HG03045 (cell line): ENCODE results near the gene NDFIP2.

Experiments
- ATAC-seq: cut with Tn5 transposase; IDR thresholded peaks from one replicate; pipeline ENCODE4 v1.9.1; 2021; ENCODE audit warnings: mild to moderate bottlenecking, moderate library complexity; ENCODE audit not compliant: unreplicated experiment

NDFIP2 gene

DNA sequence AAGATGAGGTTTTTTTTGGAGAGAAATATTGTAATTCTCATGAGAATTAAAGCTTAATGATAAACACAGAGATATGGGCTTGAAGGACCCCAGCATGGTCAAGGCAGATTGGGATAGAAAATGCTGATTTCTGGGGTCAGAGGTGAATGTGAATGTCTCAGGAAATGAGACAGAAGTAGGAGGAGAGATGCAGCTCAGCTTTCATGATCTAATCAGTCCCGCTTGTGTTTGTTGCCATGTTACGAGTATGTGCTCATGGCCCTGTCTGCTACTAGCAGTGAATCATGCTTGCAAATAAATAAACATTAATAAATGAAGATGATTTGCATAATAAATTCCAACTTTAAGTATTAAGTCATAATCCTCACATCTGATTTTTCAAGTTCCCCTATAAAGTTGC, 23.0 kb upstream of the NDFIP2 start:
- ATAC-seq, result no peak

DNA sequence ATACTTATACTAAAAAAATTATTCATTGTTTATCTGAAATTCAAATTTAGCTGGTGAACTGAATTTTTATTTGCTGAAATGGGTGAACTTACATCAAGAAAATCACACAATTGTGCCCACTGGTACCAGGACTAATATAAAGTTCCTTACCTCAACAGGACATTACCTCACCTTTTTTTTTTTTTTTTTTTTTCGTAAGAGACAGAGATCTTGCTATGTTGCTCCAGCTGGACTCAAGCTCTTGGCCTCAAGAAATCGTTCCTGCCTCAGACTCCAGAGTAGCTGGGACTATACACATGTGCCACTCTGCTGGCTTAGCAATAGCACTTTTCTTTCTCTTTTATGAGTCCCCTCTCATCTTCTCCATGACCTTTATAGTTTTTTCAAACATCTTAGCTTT, 22.5 kb upstream of the NDFIP2 start:
- ATAC-seq, result no peak

DNA sequence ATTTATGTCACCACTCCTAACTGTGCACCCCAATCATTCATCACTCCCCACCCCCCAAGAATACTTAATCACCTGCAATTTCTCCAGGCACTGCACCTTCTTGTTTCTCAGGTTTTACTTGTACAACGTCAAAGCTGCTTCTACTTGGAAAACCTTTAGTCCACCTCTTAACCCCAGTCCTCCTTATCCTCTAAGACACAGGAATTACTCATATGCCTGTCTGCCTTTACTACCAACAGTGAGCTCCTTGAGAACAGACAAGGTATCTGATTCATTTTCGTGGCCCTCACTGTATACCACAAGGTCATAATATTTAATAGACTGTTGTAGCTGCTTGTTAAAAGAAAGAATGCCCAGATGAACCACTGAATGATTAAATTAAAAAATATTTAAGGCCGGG, 21.0 kb upstream of the NDFIP2 start:
- ATAC-seq, result no peak

DNA sequence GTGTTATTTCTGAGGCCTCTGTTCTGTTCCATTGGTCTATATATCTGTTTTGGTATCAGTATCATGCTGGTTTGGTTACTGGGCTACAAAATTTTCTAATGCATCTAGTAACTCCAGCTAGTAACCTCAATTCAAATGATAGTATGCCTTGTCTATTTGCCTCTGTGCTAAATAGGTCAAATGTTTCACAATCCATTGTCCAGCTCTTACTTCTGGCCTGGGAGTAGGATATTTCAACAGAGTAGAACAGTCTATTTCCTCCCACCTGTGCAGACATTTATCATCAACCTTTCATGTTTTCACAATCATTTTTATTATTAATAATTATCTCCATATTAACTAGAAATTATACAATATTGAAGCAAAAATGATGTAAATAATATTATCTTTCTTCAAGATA, 18.1 kb upstream of the NDFIP2 start:
- ATAC-seq, result no peak

DNA sequence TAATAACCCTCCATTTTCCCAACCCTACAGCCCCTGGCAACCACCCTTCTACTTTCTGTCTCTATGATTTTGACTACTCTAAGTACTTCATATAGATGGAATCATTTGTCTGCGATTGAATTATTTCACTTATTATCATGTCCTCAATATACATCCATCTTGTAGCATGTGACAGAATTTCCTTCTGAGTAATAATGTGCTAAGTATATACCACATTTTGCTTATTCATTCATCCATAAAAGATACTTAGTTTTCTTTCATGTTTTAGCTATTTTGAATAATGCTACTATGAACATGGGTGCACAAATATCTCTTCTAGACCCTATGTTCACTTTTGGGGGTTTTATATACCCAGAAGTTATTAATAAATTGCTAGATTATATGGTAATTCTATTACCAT, 17.4 kb upstream of the NDFIP2 start:
- ATAC-seq, result no peak

DNA sequence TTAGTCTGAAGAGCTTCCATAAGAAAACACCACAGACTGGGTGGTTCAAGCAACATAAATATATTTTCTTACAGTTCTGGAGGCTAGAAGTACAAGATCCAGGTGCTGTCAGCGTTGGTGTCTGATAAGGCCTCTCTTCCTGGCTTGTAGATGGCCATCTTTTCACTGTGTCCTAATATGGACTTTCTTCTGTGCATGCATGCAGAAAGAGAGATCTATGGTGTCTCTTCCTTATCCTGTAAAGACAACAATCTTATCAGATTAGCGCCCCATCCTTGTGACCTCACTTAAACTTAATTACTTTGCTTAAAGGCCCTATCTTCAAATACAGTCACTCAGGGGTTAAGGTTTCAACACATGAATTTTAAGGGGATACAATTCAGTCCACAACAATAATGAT, 14.1 kb upstream of the NDFIP2 start:
- ATAC-seq, result no peak

DNA sequence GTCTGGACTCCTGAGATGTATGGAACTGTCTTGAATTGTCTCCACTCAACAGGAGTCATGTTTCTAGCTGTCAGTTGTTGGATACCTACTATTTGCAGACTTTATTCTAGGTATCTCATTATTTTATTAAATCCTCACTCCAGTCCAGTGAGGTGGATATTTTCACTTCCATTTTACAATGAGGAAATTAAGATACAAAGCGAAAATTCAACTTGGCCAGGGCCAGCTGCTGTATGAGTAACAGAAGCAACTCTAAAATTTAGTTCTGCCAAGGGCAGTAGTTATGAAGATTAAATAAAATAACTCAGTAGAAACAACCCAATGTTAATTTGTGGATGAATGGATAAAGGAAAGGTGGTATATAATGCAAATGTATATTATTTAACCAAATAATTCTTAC, 12.6 kb upstream of the NDFIP2 start:
- no peak for ATAC-seq

DNA sequence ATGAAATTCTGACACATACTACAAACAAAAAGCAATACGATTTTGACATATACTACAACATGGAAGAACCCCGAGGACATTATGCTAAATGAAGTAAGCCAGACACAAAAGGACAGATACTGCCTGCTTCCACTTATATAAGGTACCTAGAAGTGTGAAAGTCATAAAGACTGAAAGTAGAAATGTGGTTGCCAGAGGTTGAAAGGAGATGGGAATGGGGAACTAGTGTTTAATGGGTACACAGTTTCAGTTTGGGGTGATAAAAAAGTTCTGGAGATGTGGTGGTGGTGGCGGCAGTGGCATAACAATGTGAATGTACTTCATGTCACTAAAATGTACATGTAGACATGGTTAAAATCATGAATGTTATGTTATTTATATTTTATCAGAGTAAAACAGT, 12.1 kb upstream of the NDFIP2 start:
- no peak for ATAC-seq

DNA sequence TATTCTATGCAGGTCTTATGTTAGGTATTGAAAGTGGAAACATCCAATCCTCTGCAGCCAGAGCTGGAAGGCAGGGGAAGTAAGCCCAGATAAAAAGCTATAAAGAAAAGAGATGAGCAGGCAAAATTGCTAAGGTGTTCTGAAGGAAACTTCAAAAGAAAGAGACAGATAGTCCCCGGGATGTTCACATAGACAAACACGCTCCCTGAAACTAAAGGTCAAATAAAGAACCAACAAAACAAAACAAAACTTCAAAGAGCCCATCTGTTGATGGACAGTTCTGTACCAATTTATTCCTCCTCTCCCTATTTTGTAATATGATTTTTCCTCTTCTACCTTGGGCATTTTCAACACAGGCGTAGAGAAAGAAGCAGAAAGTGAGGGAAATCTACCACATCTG, 11.3 kb upstream of the NDFIP2 start:
- ATAC-seq, result no peak

DNA sequence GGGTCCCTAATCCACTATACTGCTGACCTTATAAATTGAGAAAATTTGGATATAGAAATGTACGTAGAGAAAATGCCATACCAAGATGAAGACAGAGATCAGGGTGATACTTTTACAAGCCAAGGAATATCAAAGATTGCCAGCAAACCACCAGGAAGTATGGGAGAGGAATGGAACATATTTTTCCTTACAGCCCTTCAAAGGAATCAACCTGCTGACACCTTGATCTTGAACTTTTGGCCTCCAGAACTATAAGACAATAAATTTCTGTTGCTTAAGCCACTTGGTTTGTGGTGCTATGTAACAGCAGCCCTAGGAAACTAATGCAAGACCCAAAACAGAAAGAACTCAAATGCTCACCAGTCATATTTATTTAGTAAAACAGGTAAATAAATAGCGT, 10.3 kb upstream of the NDFIP2 start:
- ATAC-seq, result no peak

DNA sequence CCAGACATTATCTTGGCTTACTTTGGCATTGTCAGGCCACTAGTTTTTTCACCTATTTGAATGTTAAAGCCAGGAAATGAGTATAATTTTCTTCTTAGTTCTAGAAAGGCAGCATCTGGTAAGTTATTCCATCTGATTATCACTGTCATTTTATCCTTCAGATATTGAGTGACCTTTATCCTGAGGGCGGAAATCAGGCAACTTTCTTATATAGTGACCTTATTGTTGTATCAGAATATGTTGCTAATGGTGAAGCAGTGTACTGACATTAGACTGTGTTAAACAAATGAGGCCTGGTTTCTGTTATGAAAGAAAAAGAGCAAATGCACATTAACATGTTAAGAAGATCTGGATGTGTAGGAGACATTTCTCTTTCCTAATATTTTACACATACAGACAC, 5.4 kb upstream of the NDFIP2 start:
- no peak for ATAC-seq

DNA sequence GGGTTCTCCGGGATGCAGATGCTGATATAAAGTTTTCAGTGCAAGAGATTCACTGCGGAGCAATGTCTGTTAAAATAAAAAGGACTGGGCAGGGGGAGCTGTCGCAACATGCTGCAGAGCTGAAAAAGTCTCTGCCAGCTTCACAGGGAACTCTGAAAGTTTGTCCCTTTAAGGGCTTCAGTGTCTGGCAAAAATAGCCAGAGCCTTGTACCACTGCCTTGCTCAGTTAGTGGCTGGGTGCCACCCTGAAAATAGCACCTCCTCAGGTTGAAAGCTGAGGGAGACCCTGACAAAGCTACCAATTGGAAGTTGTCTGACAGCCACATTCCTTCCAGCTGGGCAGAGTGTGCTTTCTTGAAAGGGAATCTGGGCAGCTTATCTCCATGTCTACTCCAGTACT, 3.0 kb upstream of the NDFIP2 start:
- ATAC-seq, result no peak

DNA sequence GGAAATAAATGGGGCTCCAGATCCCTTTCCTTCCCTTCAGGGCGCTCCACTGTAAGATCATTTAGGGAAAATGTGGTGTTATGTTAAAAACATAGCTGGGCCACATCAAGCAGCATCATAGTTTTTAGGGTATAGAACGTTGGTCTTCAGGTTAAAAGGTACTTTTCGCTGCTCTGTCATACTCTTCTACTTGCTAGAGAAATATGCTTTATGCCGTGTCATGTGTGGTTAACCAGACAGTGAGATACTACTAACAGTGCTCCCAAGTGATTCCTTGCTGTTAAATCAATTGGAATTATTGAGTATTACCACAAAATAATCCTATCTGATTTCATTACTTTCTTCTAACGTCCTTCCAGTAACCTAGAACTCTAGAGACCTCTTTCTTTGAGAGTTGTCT, 1.1 kb upstream of the NDFIP2 start:
- ATAC-seq, result no peak

DNA sequence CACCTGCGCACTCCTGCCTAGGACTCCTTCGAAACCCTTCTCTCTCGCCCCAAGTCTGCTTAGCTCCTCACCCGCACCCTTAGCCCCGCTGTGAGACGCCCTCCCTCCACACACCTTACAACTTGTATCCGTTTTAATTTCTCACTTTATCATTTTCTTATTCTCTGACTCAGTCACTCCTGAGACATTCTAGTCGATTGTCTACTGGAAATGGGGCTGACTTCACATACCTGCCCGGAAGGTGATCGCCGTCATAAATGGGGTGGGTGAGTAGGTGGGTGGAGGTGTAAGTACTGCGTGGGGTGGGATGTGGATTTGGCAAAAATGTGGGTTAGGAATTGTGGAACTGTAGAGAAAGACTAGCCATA, 714 bp downstream of the NDFIP2 start:
- ATAC-seq, result peak; percentile 32

DNA sequence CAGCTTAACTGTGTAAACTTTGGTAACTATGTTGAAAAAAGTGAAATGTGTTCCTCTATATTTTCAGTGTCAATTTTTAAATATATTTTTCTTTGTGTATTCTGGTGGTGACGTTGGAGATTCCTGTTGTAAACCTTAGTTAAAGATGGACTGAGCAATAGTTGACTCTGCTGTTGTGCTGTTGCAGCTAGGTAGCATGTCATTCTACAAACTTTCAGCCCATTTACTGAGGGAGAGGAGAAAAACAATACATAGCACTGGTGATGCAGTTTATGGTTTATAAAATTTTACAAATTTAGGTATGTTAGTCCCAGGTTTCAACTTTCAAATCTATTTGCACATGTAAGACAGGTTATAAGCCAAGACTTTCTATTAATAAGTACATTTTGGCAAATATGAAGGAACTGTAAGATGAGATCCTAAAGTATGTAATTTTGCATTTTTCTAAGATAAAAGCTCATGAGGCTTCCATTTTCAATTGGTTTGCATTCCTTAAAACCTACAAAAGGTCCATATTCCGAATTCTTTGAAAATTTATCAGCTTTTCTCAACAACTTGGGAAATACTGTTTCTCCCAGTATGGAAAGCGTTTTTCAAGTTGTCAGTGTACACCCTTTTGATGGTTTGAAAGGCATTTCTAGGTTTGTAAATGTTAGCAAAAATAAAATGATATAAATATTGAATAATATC, 1.5 kb downstream of the NDFIP2 start:
- no peak for ATAC-seq

DNA sequence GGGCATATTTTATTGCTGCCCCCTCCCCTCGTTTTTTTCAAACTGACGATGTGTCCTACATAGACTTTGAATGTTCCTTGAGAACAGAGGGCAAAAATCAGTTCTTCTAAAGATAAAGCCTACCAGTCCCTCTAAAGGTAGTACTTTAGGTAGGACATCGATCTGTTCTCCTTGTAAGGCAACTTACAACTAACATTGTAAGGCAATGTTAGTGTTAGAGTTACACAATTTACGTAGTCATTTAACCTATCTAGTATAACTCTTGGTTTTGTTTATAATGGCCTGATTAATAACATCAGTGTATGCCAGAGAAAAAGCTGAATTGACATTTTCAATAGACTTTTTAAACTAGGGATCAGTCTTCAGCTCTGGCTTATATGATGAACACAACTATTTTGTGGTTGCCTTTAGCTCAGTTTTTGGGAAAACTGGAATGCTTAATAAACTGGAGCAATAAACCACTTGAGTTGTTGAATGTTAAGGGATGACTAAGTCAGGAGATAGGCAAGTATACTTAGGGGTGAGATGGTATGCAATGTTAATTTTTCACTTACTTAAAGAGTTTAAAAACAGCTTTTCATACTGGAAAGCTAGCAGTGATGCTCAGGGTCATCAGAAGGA, 2.2 kb downstream of the NDFIP2 start:
- ATAC-seq, result no peak

DNA sequence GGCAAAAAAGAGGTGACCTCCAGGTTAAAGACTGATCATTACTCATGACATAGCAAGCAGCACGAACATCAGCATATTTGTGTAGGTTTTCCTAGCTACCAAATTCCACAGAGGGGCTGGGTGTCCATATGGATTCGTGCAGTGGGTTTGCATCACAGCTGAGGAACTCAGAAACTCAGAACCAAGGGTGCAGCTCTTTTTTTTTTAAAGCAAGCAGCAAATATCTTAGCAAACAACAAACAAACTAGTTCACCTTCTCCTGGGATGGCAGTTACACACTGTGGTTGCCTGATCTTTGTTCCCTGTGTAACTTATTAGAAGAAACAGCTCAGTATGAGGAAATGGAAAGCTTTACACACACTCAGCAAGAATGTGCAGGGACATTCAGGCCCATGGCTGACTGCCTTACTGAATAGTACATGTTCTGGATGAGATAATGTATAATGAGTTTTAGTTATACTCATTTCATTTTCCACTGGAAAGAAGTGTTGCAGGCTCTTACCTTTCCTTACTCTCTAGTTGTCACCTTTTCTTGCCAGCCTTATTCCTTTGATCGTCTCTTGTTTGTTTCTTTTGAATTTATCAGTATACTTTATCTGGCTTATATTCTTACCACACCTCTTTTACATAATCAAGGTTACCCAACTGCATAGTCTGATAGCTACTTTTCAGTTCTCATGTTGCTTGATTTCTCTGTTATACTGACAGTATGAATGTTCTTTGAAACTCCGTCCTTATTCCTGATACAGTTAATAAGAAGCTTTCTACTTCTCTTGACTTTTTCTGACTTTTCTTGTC, 4.3 kb downstream of the NDFIP2 start:
- no peak for ATAC-seq

DNA sequence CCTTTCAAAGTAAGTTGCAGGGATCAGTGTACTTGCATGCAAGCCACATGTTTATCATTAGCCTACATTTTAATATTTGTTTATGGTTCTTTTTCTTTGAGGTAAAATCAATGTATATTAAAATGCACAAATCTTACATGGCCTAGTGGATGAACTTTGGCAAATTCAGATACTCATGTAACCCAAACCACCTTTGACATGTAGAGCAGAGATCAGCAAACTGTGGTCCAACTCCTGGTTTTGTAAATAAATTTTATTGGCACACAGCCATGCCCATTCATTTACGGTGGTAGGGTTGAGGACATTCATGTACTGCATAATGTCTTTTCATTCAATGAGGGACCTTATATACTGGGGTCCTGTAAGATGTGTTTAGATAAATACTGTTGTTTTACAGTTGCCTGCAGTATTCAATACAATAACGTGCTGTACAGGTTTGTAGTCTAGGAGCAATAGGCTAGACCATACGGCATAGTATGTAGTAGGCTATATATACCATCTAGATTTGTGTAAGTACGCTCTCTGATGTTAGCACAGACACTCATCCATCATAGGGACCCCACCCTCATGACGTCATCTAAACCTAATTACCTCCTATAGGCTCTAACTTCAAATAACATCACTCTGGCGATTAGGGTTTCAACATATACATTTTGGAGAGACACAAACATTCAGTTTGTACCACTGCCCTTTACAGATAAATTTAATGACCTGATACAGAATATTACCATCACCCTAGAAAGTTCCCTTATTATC, 5.7 kb downstream of the NDFIP2 start:
- ATAC-seq, result no peak

DNA sequence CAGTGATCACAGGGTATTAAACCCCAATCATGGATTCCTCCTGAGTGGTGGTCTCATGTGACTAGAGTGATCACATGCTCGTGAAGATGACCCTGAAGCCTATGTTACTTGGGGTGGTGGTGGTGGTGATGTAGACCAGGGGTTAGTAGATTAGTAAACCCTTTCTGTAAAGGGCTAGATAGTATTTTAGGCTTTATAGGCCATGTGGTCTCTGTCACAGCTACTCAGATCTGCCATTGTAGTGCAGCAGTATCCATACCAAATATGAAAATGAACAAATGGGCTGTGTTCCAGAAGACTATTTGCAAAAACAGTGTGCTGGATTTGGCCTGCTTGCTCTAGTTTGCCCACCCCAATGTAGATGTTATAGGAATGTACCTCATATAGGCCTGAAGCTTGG, 9.4 kb downstream of the NDFIP2 start:
- ATAC-seq, result no peak

DNA sequence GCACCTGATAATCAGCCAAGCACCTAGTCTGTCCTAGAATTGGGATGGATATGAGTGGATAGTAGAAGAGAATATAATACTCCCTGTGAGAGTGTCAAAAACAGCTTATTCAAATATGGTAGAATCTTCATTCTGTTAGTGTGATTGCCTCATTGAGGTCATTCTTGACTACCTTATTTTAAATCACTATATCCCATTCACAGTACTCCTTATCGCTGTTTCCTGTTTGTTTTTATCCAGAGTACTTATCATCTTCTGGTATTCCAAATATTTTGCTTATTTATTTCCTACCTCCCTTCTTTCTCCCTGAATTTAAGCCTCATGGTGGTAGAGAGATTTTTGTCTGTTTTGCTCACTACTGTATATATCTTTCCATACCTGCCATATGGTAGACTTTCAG, 9.9 kb downstream of the NDFIP2 start:
- no peak for ATAC-seq

DNA sequence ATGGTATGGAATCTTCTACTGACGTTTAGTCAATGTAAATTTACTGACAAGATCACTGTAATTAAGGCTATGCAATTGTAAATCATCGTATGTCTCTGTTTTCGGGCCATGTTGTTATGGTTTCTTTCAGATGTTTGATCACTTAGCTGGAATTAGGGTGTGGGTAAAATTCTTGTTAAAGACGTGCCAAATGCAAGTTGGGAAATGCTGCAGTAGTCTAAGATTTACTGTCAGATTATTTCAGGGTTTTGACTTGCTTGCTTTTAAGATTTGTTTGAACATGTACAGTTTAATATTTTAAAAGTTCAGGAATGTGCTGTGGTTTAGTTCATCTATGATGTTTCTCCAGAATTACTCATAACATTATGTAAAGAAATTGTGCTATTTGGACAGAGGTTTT, 10.8 kb downstream of the NDFIP2 start:
- no peak for ATAC-seq
